Measurements from ENCODE around the gene MDC1. TPM values are rescaled to one million over a fixed set of nuclear protein-coding genes. Genes with fewer than 3 reads are reported as not detected.
"Not testable (repeated sequence)": the region's sequence is repeated elsewhere in the genome, so short reads cannot be mapped to it uniquely, and the experiment has no call there.

The MDC1 gene
- polyA plus RNA-seq, 1 of the 3 experiments (the other 2 are of a cell fraction), result 10.4 TPM

GRCh38 chr6:30723159-30723842 is 6.2 kb upstream of the MDC1 start:
- H3K9ac ChIP-seq, result peak overlapping the region; percentile 100; the same call in 1 of the 2 replicates
- not testable (repeated sequence) for H3K9me2 ChIP-seq; H2AFZ ChIP-seq (ENCODE audit: low read depth); DNase-seq; H3K9me3 ChIP-seq; H3K27me3 ChIP-seq (ENCODE audit: insufficient read depth)
- H3K36me3 ChIP-seq (replicated peaks in 1 of 2; ENCODE audit: control insufficient read depth in 1 of 2, insufficient read depth in 2 of 2, low read length in 1 of 2), result peaks cover 35 to 40% of the 10 kb centered on the region in 2 experiments
- H3K4me1 ChIP-seq (ENCODE audit: control insufficient read depth in 1 of 2, insufficient read depth in 2 of 2, low read depth in 1 of 2, low read length in 1 of 2), result peaks cover 26 to 39% of the 10 kb centered on the region in 2 experiments
- ChIA-PET CTCF (interaction anchor here (0.6 to 42.4 kb wide), 32 partner anchors 8 to 191 kb away, joined by 3 to 838 read pairs (median 4); partner anchors contain the start of genes ATAT1, DHX16, FLOT1 and MRPS18B), POLR2A (interaction anchor here (1.2 to 2.9 kb wide), 6 partner anchors 7 to 51 kb away, joined by 3 to 24 read pairs (median 4); partner anchors contain the start of gene DHX16)
- peak overlapping the region; percentile 89 to 93 for H3K4me3 ChIP-seq (ENCODE audit: low read depth in 2 of 2, low read length in 1 of 2)
- peaks cover 58% of the 10 kb centered on the region for H4K20me1 ChIP-seq (ENCODE audit: insufficient read depth)
- peaks cover 72% of the 10 kb centered on the region for H3K79me2 ChIP-seq (ENCODE audit: insufficient read depth)
- H3F3A ChIP-seq (replicated peaks; ENCODE audit: insufficient read depth), result peaks cover 76% of the 10 kb centered on the region
- peak overlapping the region; percentile 91 for H3K4me2 ChIP-seq
- H3K27ac ChIP-seq (ENCODE audit: low read depth in 2 of 2, low read length in 1 of 2), result peak overlapping the region; percentile 56 to 93
- WGBS (ENCODE audit: low lambda C conversion rate), result 45% methylated on average over 9 of the region's 16 CpGs
- peak; percentile 19; the same call in 1 of the 2 replicates for TF ChIP-seq POLR2AphosphoS5 (IDR thresholded peaks at IDR 0.05; ENCODE audit: low read depth, low read length)

GRCh38 chr6:30722280-30723112 is 5.4 kb upstream of the MDC1 start:
- H4K20me1 ChIP-seq (ENCODE audit: insufficient read depth), result peaks cover 56% of the 10 kb centered on the region
- peak; percentile 73 for DNase-seq

More at GRCh38 chr6:30722280-30723112, 5.4 kb upstream of the MDC1 start:
- TF ChIP-seq NRF1 (IDR thresholded peaks at IDR 0.05; ENCODE audit: low read depth, low read length), result no peak
- peak; percentile 92 for TF ChIP-seq MXI1 (IDR thresholded peaks at IDR 0.05; ENCODE audit: low read depth, low read length)
- TF ChIP-seq POLR2AphosphoS5 (IDR thresholded peaks at IDR 0.05; ENCODE audit: low read depth, low read length), result peak; percentile 48; the same call in 1 of the 2 replicates
- peak; percentile 20 for TF ChIP-seq CHD2 (IDR thresholded peaks at IDR 0.05; ENCODE audit: low read length, partially characterized antibody)
- peak; percentile 77 for TF ChIP-seq RAD21 (IDR thresholded peaks at IDR 0.05; ENCODE audit: low read length)
- no peak for TF ChIP-seq ELF1 (IDR thresholded peaks at IDR 0.05)
- peak; percentile 26; the same call in 1 of the 2 replicates for TF ChIP-seq GATA2 (CRISPR knock-in tag; IDR thresholded peaks at IDR 0.05)
- TF ChIP-seq EP300 (IDR thresholded peaks at IDR 0.05; ENCODE audit: borderline replicate concordance in 1 of 2, low read depth in 1 of 2, low read length in 1 of 2), result no peak
- peak; percentile 97 for TF ChIP-seq CTCF (IDR thresholded peaks at IDR 0.05)
- TF ChIP-seq PBX3 (IDR thresholded peaks at IDR 0.05), result 0 out of 2 replicates have a peak, but pooled peaks have one; percentile 4
- TF ChIP-seq SMC3 (IDR thresholded peaks at IDR 0.05; ENCODE audit: low read depth, low read length), result peak; percentile 67
- no peak for TF ChIP-seq USF1 (IDR thresholded peaks at IDR 0.05; ENCODE audit: borderline replicate concordance, low read depth)
- peaks cover 74% of the 10 kb centered on the region for H3F3A ChIP-seq (replicated peaks; ENCODE audit: insufficient read depth)
- under 1% methylated on average over 27 of the region's 27 CpGs for WGBS (ENCODE audit: low lambda C conversion rate)
- no peaks in the 10 kb centered on the region for H3K9me3 ChIP-seq
- H3K9ac ChIP-seq, result peak overlapping the region; percentile 100
- peak overlapping the region; percentile 91 for H3K4me2 ChIP-seq
- ChIA-PET CTCF (interaction anchor here (0.6 to 42.4 kb wide), 36 partner anchors 9 to 184 kb away, joined by 3 to 838 read pairs (median 4); partner anchors contain the start of genes ATAT1, DHX16, FLOT1 and MRPS18B), POLR2A (interaction anchor here (1.2 to 2.9 kb wide), 6 partner anchors 8 to 110 kb away, joined by 3 to 24 read pairs (median 4); no protein-coding TSS in a partner anchor)
- H3K4me3 ChIP-seq (ENCODE audit: low read depth in 2 of 2, low read length in 1 of 2), result peak overlapping the region; percentile 89 to 93
- peaks cover 31 to 37% of the 10 kb centered on the region in 2 experiments for H3K36me3 ChIP-seq (replicated peaks in 1 of 2; ENCODE audit: control insufficient read depth in 1 of 2, insufficient read depth in 2 of 2, low read length in 1 of 2)
- H3K27ac ChIP-seq (ENCODE audit: low read depth in 2 of 2, low read length in 1 of 2), result peak overlapping the region; percentile 0 to 93; a peak in 3 of 4 replicates
- no peaks in the 10 kb centered on the region for H3K27me3 ChIP-seq (ENCODE audit: insufficient read depth)
- peaks cover 29 to 39% of the 10 kb centered on the region in 2 experiments for H3K4me1 ChIP-seq (ENCODE audit: control insufficient read depth in 1 of 2, insufficient read depth in 2 of 2, low read depth in 1 of 2, low read length in 1 of 2)
- H3K9me2 ChIP-seq, result no peaks in the 10 kb centered on the region
- H3K79me2 ChIP-seq (ENCODE audit: insufficient read depth), result peaks cover 76% of the 10 kb centered on the region
- H2AFZ ChIP-seq (ENCODE audit: low read depth), result no peak overlapping the region

All from SK-N-SH (cell line).